ENCODE results near the gene TBC1D10A.

DNA sequence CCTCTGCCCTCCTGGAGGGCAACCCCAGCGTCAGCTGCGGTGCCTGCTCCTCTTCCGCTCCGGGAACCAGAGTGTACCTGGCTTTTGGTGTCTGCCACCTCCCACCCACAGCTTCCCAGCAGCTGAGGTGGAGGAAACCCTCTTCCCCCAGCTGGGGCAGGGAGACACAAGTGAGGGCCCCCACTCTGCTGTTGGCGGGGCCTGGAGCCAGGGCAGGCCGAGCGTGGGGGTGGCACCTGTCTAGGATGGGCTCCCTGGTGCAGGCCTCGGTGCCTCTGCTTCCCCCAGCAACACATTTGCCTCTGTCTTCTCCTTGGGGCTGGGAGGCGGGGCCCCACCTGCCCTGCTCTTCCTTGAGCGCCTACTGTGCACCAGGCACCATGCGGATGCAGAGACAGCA, 66.5 kb downstream of the TBC1D10A start:
- TF ChIP-seq CTCF (IDR thresholded peaks at IDR 0.05; ENCODE audit: low read depth, low read length) (no peak), POLR2A (IDR thresholded peaks at IDR 0.05; ENCODE audit: extremely low read depth, insufficient read length) (no peak)
